Vagina (tissue), 2 donors: Measurements from ENCODE around the gene GPR32. TPM values are rescaled to one million over a fixed set of nuclear protein-coding genes. Genes with fewer than 3 reads are reported as not detected.
"Not testable (repeated sequence)": the region's sequence is repeated elsewhere in the genome, so short reads cannot be mapped to it uniquely, and the experiment has no call there.

Source experiments
- DNase-seq, 2 donors: peaks; one replicate each; pipeline ENCODE4 v3.0.0-alpha.2; 2017; ENCODE audit errors: extremely low spot score in 2 of 2
- H3K27ac ChIP-seq: fragments of 200-600 bp; sonication (generic); one replicate; pipeline ENCODE4 v1.5.1; 2019
- H3K27me3 ChIP-seq: fragments of 200-600 bp; sonication (generic); one replicate; pipeline ENCODE4 v1.5.1; 2019
- H3K36me3 ChIP-seq, 2 donors: fragments of 200-600 bp; sonication (generic); one replicate each; pipeline ENCODE4 v1.5.1; 2017 to 2019
- H3K4me1 ChIP-seq: fragments of 200-600 bp; sonication (generic); one replicate; pipeline ENCODE4 v1.5.1; 2019
- H3K4me3 ChIP-seq, 2 donors: fragments of 200-600 bp; sonication (generic); 1 replicate in 1 of 2; 2 replicates in 1 of 2; pipeline ENCODE4 v1.5.1; 2016 to 2019
- H3K9me3 ChIP-seq: fragments of 200-600 bp; sonication (generic); one replicate; pipeline ENCODE4 v1.5.1; 2019
- CTCF ChIP-seq, 3 experiments: fragments of 450-650 bp in 2 of 3; fragments of 200-600 bp in 1 of 3; sonication (generic) in 1 of 3; IDR thresholded peaks; one replicate each; pipeline ENCODE4 v1.5.1; 2017 to 2019; ENCODE audit warnings: antibody characterized with exemption in 3 of 3, mild to moderate bottlenecking in 2 of 3, moderate library complexity in 2 of 3
- POLR2A ChIP-seq, 2 donors: fragments of 450-650 bp; IDR thresholded peaks; one replicate each; pipeline ENCODE4 v1.6.1; 2017; ENCODE audit warnings: antibody characterized with exemption in 2 of 2, mild to moderate bottlenecking in 2 of 2, moderate library complexity in 2 of 2
- POLR2AphosphoS5 ChIP-seq, 2 donors: sonication (generic); formaldehyde crosslinking; IDR thresholded peaks; one replicate each; pipeline ENCODE4 v1.9.0; 2017; ENCODE audit warnings: antibody characterized with exemption in 2 of 2, mild to moderate bottlenecking in 2 of 2, low read depth in 1 of 2; ENCODE audit not compliant: insufficient read depth in 1 of 2
- intact Hi-C: fragments of 100-400 bp; cut with DNase I; formaldehyde crosslinking; loops from one replicate; pipeline ENCODE4 v1.15.1; 2023
- total RNA-seq: library from RNA; depleted of rRNA; stranded (reverse); fragments of >200 nt; gene quantifications from one replicate; pipeline ENCODE4 v1.2.3, GENCODE V29; 2016

Gene GPR32, protein sequence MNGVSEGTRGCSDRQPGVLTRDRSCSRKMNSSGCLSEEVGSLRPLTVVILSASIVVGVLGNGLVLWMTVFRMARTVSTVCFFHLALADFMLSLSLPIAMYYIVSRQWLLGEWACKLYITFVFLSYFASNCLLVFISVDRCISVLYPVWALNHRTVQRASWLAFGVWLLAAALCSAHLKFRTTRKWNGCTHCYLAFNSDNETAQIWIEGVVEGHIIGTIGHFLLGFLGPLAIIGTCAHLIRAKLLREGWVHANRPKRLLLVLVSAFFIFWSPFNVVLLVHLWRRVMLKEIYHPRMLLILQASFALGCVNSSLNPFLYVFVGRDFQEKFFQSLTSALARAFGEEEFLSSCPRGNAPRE
- total RNA-seq = not detected

DNA sequence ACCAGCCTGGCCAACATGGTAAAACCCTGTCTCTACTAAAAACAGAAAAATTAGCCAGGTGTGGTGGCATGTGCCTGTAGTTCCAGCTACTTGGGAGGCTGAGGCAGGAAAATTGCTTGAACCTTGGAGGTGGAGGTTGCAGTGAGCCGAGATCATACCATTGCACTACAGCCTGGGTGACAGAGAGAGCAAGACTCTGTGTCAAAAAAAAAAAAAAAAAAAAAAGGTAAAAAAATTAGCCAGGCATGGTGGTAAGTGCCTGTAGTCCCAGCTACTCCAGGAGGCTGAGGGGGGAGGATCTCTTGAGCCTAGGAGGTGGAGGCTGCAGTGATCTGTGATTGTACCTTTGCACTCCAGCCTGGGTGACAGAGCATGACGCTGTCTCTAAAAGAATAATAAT is at the start of gene GPR32:
Gene GPR32, plus strand, starts transcription at position 301 of the 400 bp plus-strand sequence. CDS start 137 bp downstream, outside the sequence.
- intact Hi-C loops, H3K4me1 ChIP-seq, H3K9me3 ChIP-seq, DNase-seq, H3K36me3 ChIP-seq, H3K27me3 ChIP-seq, H3K27ac ChIP-seq, H3K4me3 ChIP-seq: not testable (repeated sequence)

DNA sequence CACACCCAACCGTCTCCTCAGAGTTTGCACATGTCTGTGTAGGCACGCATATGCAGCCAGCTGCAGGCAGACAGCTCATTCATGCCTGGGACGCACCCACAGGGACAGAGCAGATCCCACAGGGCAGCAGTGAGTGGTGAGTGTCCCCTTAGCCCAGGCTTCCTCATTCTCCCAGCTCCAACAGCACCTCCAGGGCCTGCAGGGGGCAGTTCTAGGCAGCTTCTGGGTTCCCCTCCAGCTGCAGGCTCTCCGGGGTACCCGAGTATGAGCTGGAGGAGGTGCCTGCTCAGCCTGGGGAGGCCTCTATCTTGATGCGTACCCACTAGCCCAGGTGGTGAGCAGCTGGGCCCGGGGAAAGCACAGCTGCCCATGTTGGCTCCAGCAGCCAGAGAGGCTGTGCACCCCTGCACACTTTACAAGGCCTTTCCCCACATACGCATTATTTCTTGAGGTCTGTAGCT is 49.3 kb upstream of the GPR32 start:
- TF ChIP-seq POLR2A (IDR thresholded peaks at IDR 0.05) = no peak
- TF ChIP-seq CTCF (IDR thresholded peaks at IDR 0.05) = no peak
- TF ChIP-seq POLR2AphosphoS5 (IDR thresholded peaks at IDR 0.05; ENCODE audit: insufficient read depth in 1 of 2, low read depth in 1 of 2) = no peak
- H3K4me3 ChIP-seq = no peak overlapping the region
- no peaks in the 10 kb centered on the region for H3K9me3 ChIP-seq
- no peak for DNase-seq
- H3K27ac ChIP-seq = no peak overlapping the region
- H3K27me3 ChIP-seq = no peaks in the 10 kb centered on the region
- intact Hi-C loops = no loop called here
- H3K4me1 ChIP-seq = peaks cover 49% of the 10 kb centered on the region
- H3K36me3 ChIP-seq = no peaks in the 10 kb centered on the region

GRCh38 chr19:50721441-50722137 is 48.7 kb upstream of the GPR32 start:
- peaks cover 53% of the 10 kb centered on the region for H3K4me1 ChIP-seq
- no peaks in the 10 kb centered on the region for H3K9me3 ChIP-seq
- no peaks in the 10 kb centered on the region for H3K36me3 ChIP-seq
- H3K27me3 ChIP-seq = no peaks in the 10 kb centered on the region
- no peak for TF ChIP-seq POLR2AphosphoS5 (IDR thresholded peaks at IDR 0.05; ENCODE audit: insufficient read depth in 1 of 2, low read depth in 1 of 2)
- no peak for TF ChIP-seq CTCF (IDR thresholded peaks at IDR 0.05)
- TF ChIP-seq POLR2A (IDR thresholded peaks at IDR 0.05) = no peak
- H3K4me3 ChIP-seq = no peak overlapping the region
- intact Hi-C loops = no loop called here
- DNase-seq = no peak
- H3K27ac ChIP-seq = no peak overlapping the region

DNA sequence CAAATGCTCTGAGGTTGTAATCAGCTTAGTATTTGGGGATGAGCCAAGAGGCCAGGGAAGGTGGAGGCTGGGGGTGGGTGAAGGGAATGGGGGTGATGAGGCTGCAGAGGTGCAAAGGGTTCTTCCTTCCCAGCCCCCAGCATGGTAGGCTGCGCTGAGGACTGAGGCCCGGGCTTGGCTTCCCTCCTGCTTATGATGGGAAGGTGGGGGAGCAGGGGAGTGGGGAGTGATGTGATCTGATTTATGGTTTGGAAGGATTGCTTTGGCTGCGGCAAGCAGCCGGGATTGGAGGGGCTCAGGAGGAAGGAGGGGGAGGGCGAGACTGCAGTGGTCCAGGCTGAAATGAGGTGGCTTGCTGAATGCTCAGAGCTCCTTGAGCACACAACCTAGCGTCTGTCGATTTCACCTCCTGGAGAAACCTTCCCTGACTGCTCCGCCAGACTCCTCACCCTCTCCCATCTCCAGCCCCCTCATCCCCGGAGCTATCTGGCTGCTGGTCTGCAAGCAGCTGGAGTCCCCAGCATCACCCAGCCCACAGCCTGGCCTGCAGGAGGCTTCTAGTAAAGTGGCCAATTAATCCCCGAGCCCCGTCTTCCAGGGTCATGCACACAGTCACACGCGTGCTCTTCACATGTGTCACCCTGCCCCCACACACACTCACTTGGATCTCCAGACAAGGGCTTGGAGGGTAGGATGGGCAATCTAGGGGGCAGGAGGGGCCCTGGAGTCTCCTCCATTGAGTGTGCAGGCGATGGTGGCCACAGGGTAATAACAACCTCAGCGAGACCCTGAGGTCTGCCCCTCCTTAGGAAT is 47.9 kb upstream of the GPR32 start:
- DNase-seq = no peak
- TF ChIP-seq CTCF (IDR thresholded peaks at IDR 0.05) = no peak
- no peak for TF ChIP-seq POLR2A (IDR thresholded peaks at IDR 0.05)
- TF ChIP-seq POLR2AphosphoS5 (IDR thresholded peaks at IDR 0.05; ENCODE audit: insufficient read depth in 1 of 2, low read depth in 1 of 2) = no peak
- peak overlapping the region; percentile 75 for H3K27ac ChIP-seq
- H3K9me3 ChIP-seq = no peaks in the 10 kb centered on the region
- intact Hi-C loops = no loop called here
- H3K4me3 ChIP-seq = peak overlapping the region; percentile 72 to 78
- peaks cover 53% of the 10 kb centered on the region for H3K4me1 ChIP-seq
- H3K36me3 ChIP-seq = no peaks in the 10 kb centered on the region
- no peaks in the 10 kb centered on the region for H3K27me3 ChIP-seq

GRCh38 chr19:50723069-50723468 is 47.2 kb upstream of the GPR32 start, which contains the start of gene CLEC11A:
Gene CLEC11A (plus strand): TSS chr19:50723364. CDS start chr19:50723526, 162 bp downstream.
- TF ChIP-seq POLR2AphosphoS5 (IDR thresholded peaks at IDR 0.05; ENCODE audit: insufficient read depth in 1 of 2, low read depth in 1 of 2) (peak in 1 of 2 donors; percentile 51), CTCF (IDR thresholded peaks at IDR 0.05) (no peak), POLR2A (IDR thresholded peaks at IDR 0.05) (peak in 1 of 2 donors; percentile 6)
- H3K4me3 ChIP-seq = peak within 1 kb of the TSS; percentile 72 to 78
- peak within 1 kb of the TSS; percentile 75 for H3K27ac ChIP-seq
- H3K4me1 ChIP-seq = peaks cover 52% of the 10 kb centered on the region
- no peak for DNase-seq
- no peaks in the 10 kb centered on the region for H3K27me3 ChIP-seq
- no peaks in the 10 kb centered on the region for H3K9me3 ChIP-seq
- intact Hi-C loops = no loop called here
- no peaks in the 10 kb centered on the region for H3K36me3 ChIP-seq
